ENCODE data around the gene RFX6. TPM values are rescaled to one million over a fixed set of nuclear protein-coding genes. Genes with fewer than 3 reads are reported as not detected.

Gene RFX6
- total RNA-seq, 2 experiments from 2014 or later = not detected

DNA sequence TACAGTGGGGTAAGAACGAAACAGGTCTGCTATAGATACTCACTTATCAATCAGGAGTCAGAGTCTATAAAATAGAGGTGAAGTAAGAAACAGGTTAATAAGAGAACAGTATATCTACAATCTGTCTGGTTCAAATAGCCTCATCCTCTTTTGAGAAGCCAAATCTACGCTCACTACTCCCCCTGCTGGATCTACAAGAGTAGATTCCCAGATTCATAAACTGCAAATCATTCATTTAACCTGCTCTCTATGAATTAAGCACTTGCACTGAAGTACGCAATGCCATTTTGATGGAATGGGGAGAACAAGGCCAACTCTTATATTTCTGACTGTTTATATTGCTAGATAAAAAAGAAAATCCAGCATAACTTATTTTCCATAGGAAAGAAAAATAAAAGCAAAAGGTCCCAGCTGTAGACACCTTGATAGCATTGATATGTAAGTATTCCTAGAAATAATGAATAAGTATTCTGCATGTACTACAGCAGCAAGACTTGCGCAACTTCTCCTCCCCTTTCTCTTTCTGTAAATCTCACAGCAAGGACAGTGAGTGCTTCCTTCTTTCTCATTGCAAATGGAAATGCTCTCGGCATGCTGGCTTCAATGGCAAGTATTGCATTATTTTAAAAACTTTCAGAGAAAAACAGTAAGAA is 92.3 kb downstream of the RFX6 start:
- POLR2A ChIA-PET = no interaction called here
- Mint-ChIP-seq H3K27ac (no peak overlapping the region), H3K36me3 (no peaks in the 10 kb centered on the region), H3K4me1 (no peaks in the 10 kb centered on the region), H3K9me3 (no peaks in the 10 kb centered on the region), H3K4me3 (no peak overlapping the region), H3K27me3 (peaks cover 3% of the 10 kb centered on the region)
- DNase-seq (no peak), ATAC-seq (ENCODE audit: low read depth) (no peak)

DNA sequence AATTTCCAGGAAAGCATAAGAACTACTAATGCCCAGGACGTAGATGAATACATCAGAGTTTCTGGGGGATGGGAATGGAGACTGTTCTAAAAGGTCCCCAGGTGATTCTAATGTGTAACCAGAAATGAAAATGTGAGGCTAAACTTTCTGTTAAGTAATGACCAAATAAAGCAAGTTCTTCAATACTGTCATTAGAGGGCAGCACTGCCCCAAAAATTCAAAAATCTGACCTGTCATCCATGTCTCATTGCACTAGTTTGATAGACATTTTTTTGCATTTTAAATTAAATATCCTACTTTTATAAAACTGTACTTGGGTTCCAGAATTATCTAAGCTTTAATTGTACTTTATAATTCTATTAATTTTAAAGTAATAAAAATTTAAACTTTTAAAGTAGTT is 94.9 kb downstream of the RFX6 start:
- no peaks in the 10 kb centered on the region for H3K9me3 Mint-ChIP-seq
- H3K4me1 Mint-ChIP-seq = no peaks in the 10 kb centered on the region
- ATAC-seq (ENCODE audit: low read depth) (no peak), DNase-seq (no peak)
- H3K27ac Mint-ChIP-seq = no peak overlapping the region
- no peaks in the 10 kb centered on the region for H3K36me3 Mint-ChIP-seq
- no peak overlapping the region for H3K4me3 Mint-ChIP-seq
- H3K27me3 Mint-ChIP-seq = peaks cover 3% of the 10 kb centered on the region
- POLR2A ChIA-PET = no interaction called here

GRCh38 chr6:116973976-116974375 is 96.9 kb downstream of the RFX6 start:
- DNase-seq (no peak), ATAC-seq (ENCODE audit: low read depth) (no peak)
- Mint-ChIP-seq H3K36me3 (no peaks in the 10 kb centered on the region), H3K4me3 (no peak overlapping the region), H3K27me3 (peaks cover 3% of the 10 kb centered on the region), H3K9me3 (no peaks in the 10 kb centered on the region), H3K4me1 (no peaks in the 10 kb centered on the region), H3K27ac (no peak overlapping the region)
- POLR2A ChIA-PET = no interaction called here

- Mint-ChIP-seq H3K27ac (no peak overlapping the region), H3K36me3 (no peaks in the 10 kb centered on the region), H3K4me1 (no peaks in the 10 kb centered on the region), H3K9me3 (no peaks in the 10 kb centered on the region), H3K4me3 (no peak overlapping the region), H3K27me3 (peaks cover 3% of the 10 kb centered on the region)
- POLR2A ChIA-PET = no interaction called here
- no peak for ATAC-seq (ENCODE audit: low read depth)
- no peak for DNase-seq
Measured at GRCh38 chr6:116974526-116975316, 97.7 kb downstream of the RFX6 start.

DNA sequence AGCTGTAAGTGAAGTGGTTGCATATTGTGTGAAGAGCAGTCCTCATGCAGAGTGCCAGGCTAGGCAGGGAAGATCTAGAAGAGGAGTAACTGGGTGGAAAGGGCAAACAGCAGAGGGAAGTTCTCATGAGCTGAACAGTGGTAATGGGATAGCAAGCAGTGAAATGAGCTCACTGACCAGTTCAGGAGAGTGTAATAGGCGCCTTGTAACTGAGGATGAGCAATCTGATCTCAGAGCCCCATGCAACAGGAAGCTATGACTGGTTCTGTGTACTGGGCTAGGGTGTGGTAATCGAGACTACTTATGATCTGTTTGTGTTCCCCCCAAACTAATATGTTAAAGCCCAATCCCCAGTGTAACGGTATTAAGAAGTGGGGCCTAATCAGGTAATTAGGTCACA is 98.6 kb downstream of the RFX6 start:
- Mint-ChIP-seq H3K27me3 (peaks cover under 1% of the 10 kb centered on the region), H3K4me1 (no peaks in the 10 kb centered on the region), H3K27ac (no peak overlapping the region), H3K9me3 (no peaks in the 10 kb centered on the region), H3K4me3 (no peak overlapping the region), H3K36me3 (no peaks in the 10 kb centered on the region)
- POLR2A ChIA-PET = no interaction called here
- DNase-seq (no peak), ATAC-seq (ENCODE audit: low read depth) (no peak)

- no peaks in the 10 kb centered on the region for H3K4me1 Mint-ChIP-seq
- POLR2A ChIA-PET = no interaction called here
- no peak overlapping the region for H3K27ac Mint-ChIP-seq
- H3K9me3 Mint-ChIP-seq = no peaks in the 10 kb centered on the region
- no peak for ATAC-seq (ENCODE audit: low read depth)
- DNase-seq = no peak
- no peaks in the 10 kb centered on the region for H3K27me3 Mint-ChIP-seq
- H3K36me3 Mint-ChIP-seq = no peaks in the 10 kb centered on the region
- H3K4me3 Mint-ChIP-seq = no peak overlapping the region
Measured at GRCh38 chr6:116979560-116979959, 102.5 kb downstream of the RFX6 start.

Other genes with a start within 250 kb of the RFX6 start
- gene ZUP1, start 208.5 kb upstream of the RFX6 start, total RNA-seq = 10 to 100 TPM; 18.4 to 20.8 TPM
- gene KPNA5, start 196.0 kb upstream of the RFX6 start, total RNA-seq = 10 to 100 TPM; 29.5 to 35.0 TPM
- not detected for gene FAM162B, start 111.5 kb upstream of the RFX6 start, total RNA-seq
- gene GPRC6A, start 48.2 kb upstream of the RFX6 start, total RNA-seq = not detected